Fibroblast of the aortic adventitia (primary cell): ENCODE data around the gene ICAM2. TPM values are rescaled to one million over a fixed set of nuclear protein-coding genes. Genes with fewer than 3 reads are reported as not detected.
A peak's percentile ranks its signal among the peaks of the same experiment; 100 is the strongest.

Source experiments
- DNase-seq: peaks from one replicate; pipeline ENCODE4 v3.0.0-alpha.2; 2010; ENCODE audit warnings: low read depth
- H3K4me3 ChIP-seq: 2 replicates; pipeline ENCODE4 v1.5.1; 2011; ENCODE audit warnings: low read depth, mild to moderate bottlenecking, control low read depth, low read length, moderate library complexity
- CTCF ChIP-seq: IDR thresholded peaks from 2 replicates; pipeline ENCODE4 v1.5.1; 2011; ENCODE audit warnings: mild to moderate bottlenecking, low read length, control low read depth, inconsistent platforms; ENCODE audit not compliant: insufficient read depth
- total RNA-seq: library from RNA; depleted of rRNA; stranded (reverse); fragments of >200 nt; gene quantifications from 2 replicates; pipeline ENCODE4 v1.2.3, GENCODE V29; 2012; ENCODE audit warnings: low replicate concordance

Gene ICAM2
- total RNA-seq, 1 donor = 2.6 TPM

- DNase-seq = no peak
- no peak overlapping the region for H3K4me3 ChIP-seq
- TF ChIP-seq CTCF = no peak
These were observed 18.1 kb upstream of the ICAM2 start for GRCh38 chr17:64038331-64039105.

- no peak for DNase-seq
- H3K4me3 ChIP-seq = no peak overlapping the region
- TF ChIP-seq CTCF = no peak
These were observed 17.4 kb upstream of the ICAM2 start for GRCh38 chr17:64037802-64038201.

- DNase-seq = no peak
- no peak overlapping the region for H3K4me3 ChIP-seq
- TF ChIP-seq CTCF = no peak
These were observed 16.7 kb upstream of the ICAM2 start for GRCh38 chr17:64037180-64037579.

- no peak for TF ChIP-seq CTCF
- DNase-seq = no peak
- no peak overlapping the region for H3K4me3 ChIP-seq
These were observed 15.9 kb upstream of the ICAM2 start for GRCh38 chr17:64036198-64036922.

GRCh38 chr17:64032081-64032480 is 11.6 kb upstream of the ICAM2 start:
- H3K4me3 ChIP-seq = no peak overlapping the region
- no peak for TF ChIP-seq CTCF
- no peak for DNase-seq

- H3K4me3 ChIP-seq = no peak overlapping the region
- peak; percentile 77 for DNase-seq
- peak; percentile 80 for TF ChIP-seq CTCF
These were observed 8.5 kb upstream of the ICAM2 start for GRCh38 chr17:64028874-64029464.
